Glutamatergic neuron (in vitro differentiated cells): ENCODE measurements around the gene SERTAD2. TPM values are rescaled to one million over a fixed set of nuclear protein-coding genes. Genes with fewer than 3 reads are reported as not detected.

Source experiments
- DNase-seq: peaks from one replicate; pipeline ENCODE4 v3.0.0; 2022
- H3K27ac Mint-ChIP-seq: one replicate; pipeline ENCODE4 v1.8.0; 2020; ENCODE audit warnings: mild to moderate bottlenecking, mixed read lengths, inconsistent platforms; ENCODE audit not compliant: unreplicated experiment
- H3K27me3 Mint-ChIP-seq: one replicate; pipeline ENCODE4 v1.8.0; 2020; ENCODE audit warnings: mild to moderate bottlenecking, moderate library complexity, mixed read lengths, inconsistent platforms; ENCODE audit not compliant: unreplicated experiment
- H3K36me3 Mint-ChIP-seq: one replicate; pipeline ENCODE4 v1.8.0; 2020; ENCODE audit warnings: mild to moderate bottlenecking, mixed read lengths, inconsistent platforms; ENCODE audit not compliant: unreplicated experiment
- H3K4me1 Mint-ChIP-seq: one replicate; pipeline ENCODE4 v1.8.0; 2020; ENCODE audit warnings: mild to moderate bottlenecking, low read depth, mixed read lengths, inconsistent platforms; ENCODE audit not compliant: unreplicated experiment
- H3K4me3 Mint-ChIP-seq: one replicate; pipeline ENCODE4 v1.8.0; 2020; ENCODE audit warnings: mild to moderate bottlenecking, mixed read lengths, inconsistent platforms; ENCODE audit not compliant: unreplicated experiment
- H3K9me3 Mint-ChIP-seq: one replicate; pipeline ENCODE4 v1.8.0; 2020; ENCODE audit warnings: mild to moderate bottlenecking, moderate library complexity, mixed read lengths, inconsistent platforms; ENCODE audit not compliant: unreplicated experiment
- total RNA-seq: library from RNA; stranded (reverse); fragmentation: NEBNext Ultra II Directional; extraction: Animal tissue kit (Norgen Biotek cat#: 25700); gene quantifications from one replicate; pipeline ENCODE4 v1.2.1, GENCODE V29; 2021; ENCODE audit not compliant: unreplicated experiment
- TF ChIP-seq, protein P1 (sequence below): fragments of 200-600 bp; sonication (generic); IDR thresholded peaks from one replicate; pipeline ENCODE4 v1.5.0; 2021; ENCODE audit not compliant: partially characterized antibody, unreplicated experiment

Gene SERTAD2
- total RNA-seq, 1 donor from 2014 or later: 15.7 TPM

DNA sequence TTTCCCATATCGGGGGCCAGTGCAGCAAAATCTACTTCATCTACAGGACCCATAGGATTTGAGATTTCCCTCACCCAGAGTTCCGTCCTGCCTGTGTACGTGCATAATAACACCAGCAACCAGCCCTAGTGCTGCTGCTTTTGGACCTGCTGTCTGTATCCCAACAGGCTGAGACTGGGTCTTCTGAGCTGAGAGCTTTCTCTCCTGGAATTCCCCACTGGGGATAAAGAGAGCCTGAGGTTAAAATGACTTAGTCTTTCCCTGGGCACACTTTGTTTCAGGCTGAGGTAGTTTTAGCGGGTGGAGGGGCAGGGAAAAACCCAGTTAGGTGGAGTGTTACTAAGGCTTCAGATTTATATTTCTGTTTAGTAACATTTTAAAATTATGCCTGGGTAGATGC lies 62.5 kb downstream of the SERTAD2 start:
- no peak for DNase-seq
- Mint-ChIP-seq H3K4me3 (no peak overlapping the region), H3K36me3 (no peaks in the 10 kb centered on the region), H3K9me3 (no peaks in the 10 kb centered on the region), H3K27ac (no peak overlapping the region), H3K27me3 (no peaks in the 10 kb centered on the region), H3K4me1 (no peaks in the 10 kb centered on the region)
- TF ChIP-seq, protein P1, sequence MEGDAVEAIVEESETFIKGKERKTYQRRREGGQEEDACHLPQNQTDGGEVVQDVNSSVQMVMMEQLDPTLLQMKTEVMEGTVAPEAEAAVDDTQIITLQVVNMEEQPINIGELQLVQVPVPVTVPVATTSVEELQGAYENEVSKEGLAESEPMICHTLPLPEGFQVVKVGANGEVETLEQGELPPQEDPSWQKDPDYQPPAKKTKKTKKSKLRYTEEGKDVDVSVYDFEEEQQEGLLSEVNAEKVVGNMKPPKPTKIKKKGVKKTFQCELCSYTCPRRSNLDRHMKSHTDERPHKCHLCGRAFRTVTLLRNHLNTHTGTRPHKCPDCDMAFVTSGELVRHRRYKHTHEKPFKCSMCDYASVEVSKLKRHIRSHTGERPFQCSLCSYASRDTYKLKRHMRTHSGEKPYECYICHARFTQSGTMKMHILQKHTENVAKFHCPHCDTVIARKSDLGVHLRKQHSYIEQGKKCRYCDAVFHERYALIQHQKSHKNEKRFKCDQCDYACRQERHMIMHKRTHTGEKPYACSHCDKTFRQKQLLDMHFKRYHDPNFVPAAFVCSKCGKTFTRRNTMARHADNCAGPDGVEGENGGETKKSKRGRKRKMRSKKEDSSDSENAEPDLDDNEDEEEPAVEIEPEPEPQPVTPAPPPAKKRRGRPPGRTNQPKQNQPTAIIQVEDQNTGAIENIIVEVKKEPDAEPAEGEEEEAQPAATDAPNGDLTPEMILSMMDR: no peak

DNA sequence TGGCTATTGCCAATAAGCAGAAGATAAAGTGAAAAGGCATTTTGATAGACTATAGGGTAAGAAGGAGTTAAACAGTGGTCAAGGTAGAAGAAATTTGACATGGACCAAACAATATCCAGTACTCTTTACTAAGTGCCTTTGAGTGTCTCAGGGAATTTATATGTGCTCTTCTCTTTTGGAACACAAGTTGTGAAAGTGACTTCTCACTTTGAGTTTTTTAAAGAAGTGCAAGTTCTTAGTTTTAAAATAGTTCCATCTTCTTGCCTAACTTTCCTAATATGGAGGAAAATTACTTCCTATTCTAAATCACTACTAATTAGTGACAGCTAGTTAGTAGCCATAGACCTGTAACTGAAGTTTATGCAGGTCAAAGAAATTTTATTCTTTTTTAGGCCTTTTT lies 66.2 kb downstream of the SERTAD2 start:
- Mint-ChIP-seq H3K4me1 (no peaks in the 10 kb centered on the region), H3K36me3 (no peaks in the 10 kb centered on the region), H3K9me3 (no peaks in the 10 kb centered on the region), H3K27ac (no peak overlapping the region), H3K27me3 (no peaks in the 10 kb centered on the region), H3K4me3 (no peak overlapping the region)
- TF ChIP-seq, protein P1: no peak
- DNase-seq: no peak

GRCh38 chr2:64586883-64587481 lies 66.7 kb downstream of the SERTAD2 start:
- TF ChIP-seq, protein P1: peak; percentile 49
- no peak for DNase-seq
- Mint-ChIP-seq H3K27ac (no peak overlapping the region), H3K4me1 (no peaks in the 10 kb centered on the region), H3K9me3 (no peaks in the 10 kb centered on the region), H3K36me3 (no peaks in the 10 kb centered on the region), H3K4me3 (no peak overlapping the region), H3K27me3 (no peaks in the 10 kb centered on the region)

GRCh38 chr2:64586054-64586453 lies 67.7 kb downstream of the SERTAD2 start:
- Mint-ChIP-seq H3K4me1 (no peaks in the 10 kb centered on the region), H3K27me3 (no peaks in the 10 kb centered on the region), H3K9me3 (no peaks in the 10 kb centered on the region), H3K36me3 (no peaks in the 10 kb centered on the region), H3K4me3 (no peak overlapping the region), H3K27ac (no peak overlapping the region)
- TF ChIP-seq, protein P1: no peak
- DNase-seq: no peak

- H3K27me3 Mint-ChIP-seq: no peaks in the 10 kb centered on the region
- H3K4me1 Mint-ChIP-seq: no peaks in the 10 kb centered on the region
- no peak for DNase-seq
- no peaks in the 10 kb centered on the region for H3K36me3 Mint-ChIP-seq
- H3K9me3 Mint-ChIP-seq: no peaks in the 10 kb centered on the region
- H3K4me3 Mint-ChIP-seq: no peak overlapping the region
- TF ChIP-seq, protein P1: no peak
- H3K27ac Mint-ChIP-seq: no peak overlapping the region
These were observed 70.9 kb downstream of the SERTAD2 start for GRCh38 chr2:64582774-64583340.
